ENCODE measurements around the gene NFATC2. TPM values are rescaled to one million over a fixed set of nuclear protein-coding genes. Genes with fewer than 3 reads are reported as not detected.

NFATC2 gene
- total and polyA plus RNA-seq, 2 experiments from 2014 or later: 0.52 to 0.59 TPM

- H3K27me3 ChIP-seq (ENCODE audit: insufficient read depth): no peaks in the 10 kb centered on the region
Observed at GRCh38 chr20:51588762-51589161, 46.2 kb upstream of the NFATC2 start.

More at GRCh38 chr20:51588762-51589161, 46.2 kb upstream of the NFATC2 start:
- Histone ChIP-seq H3K4me2 (no peak overlapping the region), H2AFZ (no peak overlapping the region; the same call in 1 of the 2 replicates), H3K79me2 (replicated peaks; ENCODE audit: insufficient read depth) (no peaks in the 10 kb centered on the region), H3K9me2 (ENCODE audit: insufficient read depth) (peaks cover 2% of the 10 kb centered on the region; the same call in 1 of the 2 replicates), H4K20me1 (replicated peaks; ENCODE audit: insufficient read depth) (no peaks in the 10 kb centered on the region), H3K36me3 (ENCODE audit: insufficient read depth) (no peaks in the 10 kb centered on the region), H3K4me1 (ENCODE audit: insufficient read depth) (no peaks in the 10 kb centered on the region), H3K27ac (ENCODE audit: low read depth) (no peak overlapping the region), H3F3A (replicated peaks; ENCODE audit: low read depth) (no peaks in the 10 kb centered on the region), H3K4me3 (no peak overlapping the region)
- H3K4me3 Mint-ChIP-seq: no peak overlapping the region
- H3K27ac Mint-ChIP-seq: no peak overlapping the region
- no peaks in the 10 kb centered on the region for H3K9me3 Mint-ChIP-seq
- DNase-seq (ENCODE audit: low spot score): no peak
- TF ChIP-seq JUNB (IDR thresholded peaks at IDR 0.05; ENCODE audit: unreplicated experiment): no peak
- no peak for TF ChIP-seq NANOG (IDR thresholded peaks at IDR 0.05; ENCODE audit: borderline replicate concordance)
- TF ChIP-seq ZNF114 (CRISPR knock-in tag; IDR thresholded peaks at IDR 0.05): no peak
- no peak for TF ChIP-seq ZNF331 (CRISPR knock-in tag; IDR thresholded peaks at IDR 0.05; ENCODE audit: low read depth)
- TF ChIP-seq POLR2AphosphoS5 (IDR thresholded peaks at IDR 0.05; ENCODE audit: low read depth): no peak
- TF ChIP-seq REST (IDR thresholded peaks at IDR 0.05; ENCODE audit: unreplicated experiment): no peak
- TF ChIP-seq ZNF462 (CRISPR knock-in tag; IDR thresholded peaks at IDR 0.05): no peak
- no peak for TF ChIP-seq STAT1 (IDR thresholded peaks at IDR 0.05; ENCODE audit: unreplicated experiment)
- no peak for TF ChIP-seq ETS1 (IDR thresholded peaks at IDR 0.05)
- no peak for TF ChIP-seq EZH2 (IDR thresholded peaks at IDR 0.05; ENCODE audit: low read depth, unreplicated experiment)
- ATAC-seq: no peak
- H3K4me1 Mint-ChIP-seq: peaks cover 4% of the 10 kb centered on the region; the same call in 1 of the 3 replicates
- H3K36me3 Mint-ChIP-seq (ENCODE audit: low read depth): no peaks in the 10 kb centered on the region
- peaks cover 6% of the 10 kb centered on the region for H3K27me3 Mint-ChIP-seq (ENCODE audit: insufficient read depth, low read depth, poor library complexity)
